Umbilical cord (tissue), 2 donors: ENCODE data around the gene DMKN. TPM values are rescaled to one million over a fixed set of nuclear protein-coding genes. Genes with fewer than 3 reads are reported as not detected.

Source experiments
- DNase-seq: peaks from one replicate; pipeline ENCODE4 v3.0.0-alpha.2; 2015; ENCODE audit warnings: low spot score
- total RNA-seq: library from RNA; depleted of rRNA; stranded (reverse); fragments of >200 nt; gene quantifications from one replicate; pipeline ENCODE4 v1.2.3, GENCODE V29; 2014; ENCODE audit warnings: low replicate concordance; ENCODE audit not compliant: insufficient read depth

DMKN gene
- total RNA-seq, 1 donor from 2014 or later: 11.8 TPM

DNA sequence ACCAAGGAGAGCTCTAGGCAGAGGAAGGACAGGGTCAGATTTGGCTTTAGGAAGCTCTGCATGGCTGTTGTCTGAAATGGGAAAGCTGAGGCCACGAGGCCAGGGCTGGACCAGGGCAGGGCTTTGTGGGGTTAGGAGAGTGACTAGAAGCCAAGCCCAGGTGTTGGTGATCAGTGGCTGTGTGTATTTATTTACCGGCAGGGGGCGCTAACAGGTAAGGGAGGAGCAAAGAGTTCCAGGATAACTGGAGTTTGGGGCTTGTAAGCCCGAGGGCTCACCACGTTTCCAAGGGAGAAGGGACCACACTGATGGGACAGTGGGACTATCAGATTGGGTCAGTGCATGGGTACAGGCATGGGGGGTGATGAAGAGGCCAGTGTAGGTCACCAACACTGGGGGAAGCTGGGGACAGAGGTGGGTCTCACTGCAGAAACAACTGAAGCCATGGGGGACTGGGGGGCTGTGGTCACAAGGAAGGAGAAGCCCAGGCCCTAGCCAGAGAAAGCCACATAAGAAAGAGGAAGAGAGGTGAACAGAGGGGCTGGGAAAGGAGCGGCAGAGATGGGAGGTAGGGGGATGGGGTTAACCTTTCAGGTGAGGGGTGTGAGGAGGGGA is 35.8 kb upstream of the DMKN start:
- peak; percentile 57 for DNase-seq

DNA sequence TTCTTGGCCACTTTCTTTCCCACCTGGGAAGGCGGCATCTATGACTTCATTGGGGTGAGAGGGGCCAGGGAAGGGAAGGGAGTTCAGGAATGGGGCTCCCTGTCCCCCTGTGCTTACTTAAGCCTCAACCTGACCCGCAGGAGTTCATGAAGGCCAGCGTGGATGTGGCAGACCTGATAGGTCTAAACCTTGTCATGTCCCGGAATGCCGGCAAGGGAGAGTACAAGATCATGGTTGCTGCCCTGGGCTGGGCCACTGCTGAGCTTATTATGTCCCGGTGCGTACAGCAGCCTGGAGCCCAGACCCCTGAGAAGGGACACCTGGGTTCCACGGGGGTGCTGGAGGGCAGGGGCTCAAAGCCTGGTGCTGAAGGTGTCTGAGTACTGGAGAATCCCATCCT is 33.1 kb upstream of the DMKN start:
- no peak for DNase-seq

- peak; percentile 22 for DNase-seq
Observed at GRCh38 chr19:35545855-35546381, 32.5 kb upstream of the DMKN start.

- DNase-seq: peak; percentile 89
Observed at GRCh38 chr19:35545001-35545854, 31.8 kb upstream of the DMKN start, which contains the start of gene TMEM147. TSS of gene TMEM147 (plus strand) at chr19:35545626. CDS start at chr19:35545740, 114 bp downstream.

DNA sequence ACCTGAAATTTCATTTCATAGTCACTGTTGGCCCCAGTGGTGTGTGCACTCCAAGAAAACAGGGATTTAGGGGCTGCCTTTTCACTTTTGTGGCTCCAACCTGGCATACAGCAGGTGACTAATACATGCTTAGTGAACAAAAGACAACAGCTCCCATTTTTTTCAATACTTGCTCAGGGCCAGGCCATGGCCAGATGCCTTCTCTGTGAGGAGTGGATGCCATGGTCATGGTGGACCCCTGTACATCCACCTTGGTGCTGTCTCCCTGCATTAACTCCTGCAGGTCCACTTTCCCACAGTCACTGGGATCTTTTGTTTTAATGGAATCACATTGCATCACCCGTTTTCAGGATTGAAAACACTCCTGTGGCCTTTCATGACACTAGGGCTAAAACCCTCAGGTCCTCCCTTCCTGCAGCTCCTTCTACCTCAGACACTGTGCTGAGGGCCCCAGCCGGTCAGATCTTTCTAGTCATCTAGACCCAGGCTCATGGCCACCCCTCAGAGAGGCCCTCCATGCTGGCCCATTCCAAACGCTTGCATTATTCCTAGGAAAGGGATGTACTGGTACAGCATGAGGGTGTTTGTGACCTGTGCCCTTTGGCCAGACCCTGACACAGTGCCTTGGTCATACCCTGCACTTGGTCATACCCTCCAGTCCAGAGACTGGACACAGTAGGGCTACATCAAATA is 30.8 kb upstream of the DMKN start:
- DNase-seq: no peak

DNA sequence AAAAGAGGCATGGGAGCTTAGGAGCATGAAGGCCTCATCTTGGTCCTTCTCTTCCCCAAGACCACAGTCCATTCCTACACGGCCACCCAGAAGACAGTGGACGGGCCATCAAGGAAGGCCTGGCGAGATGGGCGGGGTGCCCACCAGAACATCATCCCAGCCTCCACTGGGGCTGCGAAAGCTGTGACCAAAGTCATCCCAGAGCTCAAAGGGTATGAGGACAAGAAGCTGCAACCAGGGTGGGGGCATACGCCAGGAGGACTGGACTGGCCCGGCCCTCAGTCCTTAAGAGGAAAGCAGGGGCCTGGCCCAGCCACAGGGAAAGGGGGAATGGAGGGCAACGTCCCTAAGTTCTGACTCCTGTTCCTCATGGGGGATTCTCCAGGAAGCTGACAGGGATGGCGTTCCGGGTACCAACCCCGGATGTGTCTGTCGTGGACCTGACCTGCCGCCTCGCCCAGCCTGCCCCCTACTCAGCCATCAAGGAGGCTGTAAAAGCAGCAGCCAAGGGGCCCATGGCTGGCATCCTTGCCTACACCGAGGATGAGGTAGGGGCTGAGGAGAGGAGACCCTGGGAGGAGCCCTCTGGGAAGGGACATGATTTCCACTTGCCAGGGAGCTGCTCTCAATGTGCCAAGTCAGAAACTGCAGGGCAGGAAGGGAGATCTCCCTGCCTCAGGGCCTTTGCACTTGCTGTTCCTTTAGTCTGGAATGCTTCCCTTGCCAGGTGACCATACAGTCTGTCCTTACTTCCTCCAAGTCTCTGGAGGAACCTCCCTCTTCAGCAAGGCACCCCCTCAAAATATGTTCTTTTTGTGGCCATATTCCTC is 30.0 kb upstream of the DMKN start:
- no peak for DNase-seq

DNA sequence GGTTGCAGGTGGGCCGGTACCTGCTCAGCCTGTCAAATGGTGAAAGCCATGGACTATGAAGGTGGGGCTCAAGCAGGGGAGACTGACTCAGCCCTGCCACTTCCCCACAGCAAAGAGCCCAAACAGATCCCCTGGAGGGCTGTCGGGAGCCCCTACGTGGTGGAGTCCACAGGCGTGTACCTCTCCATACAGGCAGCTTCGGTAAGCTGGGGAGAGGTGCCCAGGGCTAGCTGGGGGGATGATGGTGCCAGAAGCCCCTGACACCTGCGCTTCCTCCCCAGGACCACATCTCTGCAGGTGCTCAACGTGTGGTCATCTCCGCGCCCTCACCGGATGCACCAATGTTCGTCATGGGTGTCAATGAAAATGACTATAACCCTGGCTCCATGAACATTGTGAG is 28.8 kb upstream of the DMKN start:
- no peak for DNase-seq

DNA sequence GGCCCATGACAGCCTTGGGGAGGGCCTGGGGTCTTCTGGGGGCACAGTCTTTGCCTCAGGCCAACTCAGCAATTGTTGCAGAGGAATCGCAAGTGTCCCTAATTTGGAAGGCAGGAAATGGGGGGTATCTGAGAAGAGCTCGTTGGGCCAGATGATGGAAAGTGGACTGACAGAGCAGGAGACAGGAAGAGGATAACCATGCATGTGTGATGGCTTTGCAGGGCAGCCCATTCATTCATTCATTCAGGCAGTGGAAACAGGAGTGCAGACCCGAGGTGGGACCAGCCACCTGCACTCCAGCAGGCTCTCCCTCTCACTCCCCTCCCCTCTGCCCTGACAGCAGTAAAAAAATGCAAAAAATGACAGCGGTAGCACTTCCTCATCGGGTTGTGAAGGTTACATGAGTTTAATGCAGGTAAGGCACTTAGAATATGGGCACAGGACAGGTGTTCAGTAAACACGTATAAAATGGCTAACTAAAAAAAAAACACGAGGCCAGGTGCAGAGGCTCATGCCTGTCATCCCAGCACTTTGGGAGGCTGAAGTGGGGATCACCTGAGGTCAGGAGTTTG is 27.0 kb upstream of the DMKN start:
- DNase-seq: no peak

DNA sequence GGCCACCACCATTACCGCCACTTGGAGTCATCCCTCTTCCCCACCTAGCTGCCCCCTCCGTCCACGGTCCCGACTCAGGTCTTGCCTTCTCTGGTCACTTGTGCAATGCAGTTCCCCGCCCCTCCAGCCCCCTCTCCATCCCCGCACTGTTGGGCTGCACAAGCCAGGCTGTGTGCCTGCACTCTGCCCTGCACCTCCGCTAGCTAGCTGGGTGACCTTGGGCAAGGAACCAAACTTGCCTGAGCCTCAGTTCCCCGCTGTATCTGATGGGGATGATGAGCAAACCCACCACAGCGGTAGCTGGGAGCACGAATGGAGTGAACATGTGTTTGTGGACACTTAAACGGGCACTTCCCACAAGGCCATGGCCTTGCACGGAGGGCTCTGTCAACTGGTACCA is 26.4 kb upstream of the DMKN start:
- DNase-seq: no peak

GRCh38 chr19:35539314-35539713 is 25.9 kb upstream of the DMKN start:
- no peak for DNase-seq

- no peak for DNase-seq
Observed at GRCh38 chr19:35534803-35535480, 21.5 kb upstream of the DMKN start.

GRCh38 chr19:35533822-35534392 is 20.5 kb upstream of the DMKN start:
- peak; percentile 15 for DNase-seq

- no peak for DNase-seq
Observed at GRCh38 chr19:35533201-35533821, 19.9 kb upstream of the DMKN start, which contains the start of gene GAPDHS. TSS of gene GAPDHS (plus strand) at chr19:35533456. CDS start at chr19:35533528, 72 bp downstream.

DNA sequence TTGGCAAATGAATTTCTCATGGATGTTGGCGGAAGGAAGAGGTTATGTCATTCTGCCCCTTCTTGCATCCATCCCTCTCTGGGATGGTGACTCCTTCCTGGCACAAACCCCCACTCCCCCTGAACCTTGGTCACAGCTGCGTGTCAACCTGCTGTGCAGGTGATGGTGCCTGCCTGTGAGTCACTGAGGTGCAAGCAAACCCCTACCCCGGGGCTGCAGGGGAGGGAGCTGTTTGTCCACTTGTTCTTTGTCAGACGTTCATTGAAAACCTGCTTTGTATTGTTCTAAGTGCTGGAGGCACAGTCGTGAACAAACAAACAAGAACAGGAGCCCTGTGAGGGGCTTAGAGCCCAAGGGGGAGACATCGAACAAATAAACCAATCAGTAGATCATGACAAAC is 17.8 kb upstream of the DMKN start:
- DNase-seq: no peak

DNA sequence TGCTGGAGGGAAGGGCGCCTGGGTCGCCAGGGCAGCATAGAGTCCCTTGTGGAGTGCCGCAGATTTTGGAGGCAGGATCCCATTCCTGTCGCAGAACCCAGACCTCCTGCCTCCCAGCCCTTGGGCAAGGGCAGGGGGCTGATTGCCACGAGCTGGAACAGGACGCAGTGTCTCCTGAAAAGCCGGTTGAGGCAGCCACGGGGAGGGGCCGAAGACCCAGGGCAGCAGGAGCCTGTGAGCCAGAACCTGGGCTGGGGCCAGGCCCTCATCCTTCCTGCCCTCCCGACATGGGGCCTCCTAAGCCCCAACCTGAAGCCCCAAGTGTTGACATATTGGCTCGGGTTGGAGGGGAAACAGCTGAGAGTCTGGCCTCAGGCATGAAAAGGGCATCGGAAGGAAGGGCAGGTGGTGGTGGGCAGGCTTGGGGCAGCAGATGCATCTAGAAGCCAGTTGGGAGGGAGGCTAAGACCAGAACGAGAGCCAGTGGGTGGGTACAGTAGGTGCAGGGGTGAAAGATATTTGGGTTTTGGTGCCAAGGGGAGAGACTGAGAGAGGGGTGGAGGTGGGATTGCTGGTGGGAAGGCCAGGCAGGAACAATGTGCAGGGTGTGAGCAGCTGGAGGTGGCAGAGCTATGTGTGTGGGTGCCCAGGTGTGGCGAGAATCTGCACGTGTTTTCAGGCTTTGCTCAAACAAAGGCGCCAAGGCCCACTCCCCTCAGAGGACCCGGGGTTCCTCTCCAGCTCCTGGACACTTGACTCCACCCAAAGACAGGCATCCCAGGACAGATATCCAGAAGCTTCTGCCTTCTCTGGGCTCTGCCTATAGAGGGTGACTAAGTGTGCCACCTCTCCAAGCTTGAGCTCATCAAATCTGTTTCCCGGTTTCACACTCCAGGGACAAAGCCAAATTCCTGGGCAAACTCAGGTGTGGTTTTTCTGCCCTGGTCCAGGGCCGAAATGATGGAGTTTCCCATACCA is 16.1 kb upstream of the DMKN start:
- no peak for DNase-seq

DNA sequence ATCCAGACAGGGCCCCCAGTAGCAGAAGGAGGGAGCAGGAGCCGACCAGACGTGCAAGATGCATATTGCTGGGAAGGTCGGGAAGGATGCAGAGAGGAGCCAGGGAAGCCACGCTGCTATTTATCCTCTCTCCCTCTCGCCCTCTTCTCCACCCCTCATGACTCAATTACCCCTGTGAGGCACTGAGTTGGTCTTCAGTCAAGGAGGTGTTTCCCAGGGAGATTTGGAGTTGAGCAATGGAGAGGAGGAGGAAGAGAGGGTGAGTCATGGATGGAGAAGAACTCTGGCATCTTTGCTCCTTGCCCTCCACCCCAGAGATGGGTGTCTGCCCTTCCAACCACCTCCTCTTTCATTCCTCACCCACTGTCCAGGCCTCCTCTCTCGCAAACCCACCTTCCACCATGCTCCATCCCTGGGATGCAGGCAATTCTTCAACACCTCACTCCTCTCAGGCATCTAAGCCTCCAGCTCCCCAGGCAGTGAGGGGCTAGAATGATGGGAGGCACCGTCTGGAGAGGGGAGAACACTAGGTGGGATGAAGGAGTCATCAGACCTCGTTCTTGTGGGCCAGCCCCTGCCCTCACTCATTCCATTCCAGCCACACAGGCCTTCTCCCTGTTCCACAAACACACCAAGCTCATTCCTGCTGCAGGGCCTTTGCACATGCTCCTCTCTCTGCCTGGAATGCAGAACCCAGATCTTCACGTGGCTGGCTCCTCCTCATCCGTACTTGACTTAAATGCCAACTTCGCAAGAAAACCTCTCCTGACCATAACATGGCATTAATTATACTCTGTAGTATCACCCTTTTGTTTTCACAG is 15.0 kb upstream of the DMKN start, which contains the start of gene SBSN:
TSS of gene SBSN (minus strand) at position 94 of the 821 bp plus-strand sequence. CDS start at position 64, 30 bp downstream.
- no peak for DNase-seq

DNA sequence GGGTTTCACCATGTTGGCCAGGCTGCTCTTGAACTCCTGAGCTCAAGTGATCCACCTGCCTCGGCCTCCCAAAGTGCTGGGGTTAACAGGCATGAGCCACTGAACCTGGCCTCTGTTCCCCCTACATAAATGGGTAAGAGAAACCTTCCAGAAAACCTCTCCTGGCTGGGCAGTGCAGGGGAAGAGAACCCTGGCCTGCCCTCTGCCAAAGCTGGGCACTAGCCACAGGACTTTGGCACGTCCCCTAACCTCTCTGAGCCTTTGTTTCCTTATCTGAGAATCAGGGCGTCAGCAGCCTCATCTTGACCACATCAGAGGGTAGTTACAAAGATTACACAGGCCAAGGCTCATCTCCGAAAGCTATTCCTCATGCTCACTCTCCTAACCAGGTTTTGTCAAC is 12.4 kb upstream of the DMKN start:
- DNase-seq: no peak
